Ovary (tissue), 3 donors: ENCODE results near the gene SLC13A4.

Source experiments
- EP300 ChIP-seq: sonication (generic); formaldehyde crosslinking; IDR thresholded peaks from one replicate; pipeline ENCODE4 v1.6.1; 2017; ENCODE audit warnings: antibody characterized with exemption
- POLR2A ChIP-seq: fragments of 450-650 bp; IDR thresholded peaks from one replicate; pipeline ENCODE4 v1.6.1; 2017; ENCODE audit warnings: antibody characterized with exemption, mild to moderate bottlenecking, moderate library complexity
- TF ChIP-seq, protein P1 (sequence below), 3 donors: fragments of 450-650 bp in 2 of 3; fragments of 200-600 bp in 1 of 3; IDR thresholded peaks; one replicate each; pipeline versions ENCODE4 v1.5.1 to v1.8.0; 2016 to 2022; ENCODE audit warnings: antibody characterized with exemption in 3 of 3, mild to moderate bottlenecking in 1 of 3
- donor health status: DM: no; HTN: no; CAD: no.

DNA sequence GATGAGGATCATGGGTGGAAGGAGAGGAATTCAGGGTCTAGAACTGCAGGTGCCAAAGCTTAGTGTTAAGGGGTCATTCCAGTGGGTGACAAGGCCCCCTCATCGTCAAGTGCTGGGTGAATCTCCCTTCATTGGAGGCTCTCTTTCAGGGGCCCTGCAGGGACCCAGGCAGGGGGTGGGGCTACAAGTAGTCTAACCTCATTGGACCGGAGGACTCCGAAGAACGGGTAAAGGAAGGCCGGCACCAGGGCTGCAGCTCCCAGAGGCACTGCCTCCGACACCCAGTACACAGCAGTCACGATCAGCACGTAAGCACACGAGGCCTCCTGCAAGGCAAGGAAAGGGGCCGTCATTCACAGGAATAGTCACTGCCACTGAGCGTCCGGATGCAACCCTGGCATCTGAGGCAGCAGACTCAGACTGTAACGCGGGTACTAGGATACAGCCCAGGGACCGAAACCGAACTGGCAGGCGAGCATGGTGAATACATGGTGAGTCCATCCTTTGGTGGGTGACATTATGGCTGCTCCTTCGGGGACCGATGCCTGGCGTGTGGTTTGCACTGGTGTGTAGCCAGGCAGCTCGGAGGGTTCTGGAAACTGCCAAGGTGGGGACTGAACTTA, 6.7 kb downstream of the SLC13A4 start:
- TF ChIP-seq, protein P1, sequence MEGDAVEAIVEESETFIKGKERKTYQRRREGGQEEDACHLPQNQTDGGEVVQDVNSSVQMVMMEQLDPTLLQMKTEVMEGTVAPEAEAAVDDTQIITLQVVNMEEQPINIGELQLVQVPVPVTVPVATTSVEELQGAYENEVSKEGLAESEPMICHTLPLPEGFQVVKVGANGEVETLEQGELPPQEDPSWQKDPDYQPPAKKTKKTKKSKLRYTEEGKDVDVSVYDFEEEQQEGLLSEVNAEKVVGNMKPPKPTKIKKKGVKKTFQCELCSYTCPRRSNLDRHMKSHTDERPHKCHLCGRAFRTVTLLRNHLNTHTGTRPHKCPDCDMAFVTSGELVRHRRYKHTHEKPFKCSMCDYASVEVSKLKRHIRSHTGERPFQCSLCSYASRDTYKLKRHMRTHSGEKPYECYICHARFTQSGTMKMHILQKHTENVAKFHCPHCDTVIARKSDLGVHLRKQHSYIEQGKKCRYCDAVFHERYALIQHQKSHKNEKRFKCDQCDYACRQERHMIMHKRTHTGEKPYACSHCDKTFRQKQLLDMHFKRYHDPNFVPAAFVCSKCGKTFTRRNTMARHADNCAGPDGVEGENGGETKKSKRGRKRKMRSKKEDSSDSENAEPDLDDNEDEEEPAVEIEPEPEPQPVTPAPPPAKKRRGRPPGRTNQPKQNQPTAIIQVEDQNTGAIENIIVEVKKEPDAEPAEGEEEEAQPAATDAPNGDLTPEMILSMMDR (IDR thresholded peaks at IDR 0.05) = no peak
- TF ChIP-seq POLR2A (no peak), EP300 (no peak)
